Caco-2 (cell line): ENCODE data around the gene HYDIN. TPM values are rescaled to one million over a fixed set of nuclear protein-coding genes. Genes with fewer than 3 reads are reported as not detected.

Experiments
- BruUV-seq: library from RNA; stranded (reverse); fragments of 400-500 nt; replicated peaks from 2 replicates; lab custom pipeline; 2021; lab: Mats Ljungman, UMichigan
- CTCF ChIA-PET: fragments of 300-600 bp; sonication (Branson Sonifier 250); formaldehyde crosslinking; loops from one replicate; lab custom pipeline; 2022; ENCODE audit warnings: antibody characterized with exemption; lab: Charles Lee
- POLR2A ChIA-PET: fragments of 300-600 bp; sonication (Branson Sonifier 250); formaldehyde crosslinking; loops from one replicate; lab custom pipeline; 2022; ENCODE audit warnings: antibody characterized with exemption; lab: Charles Lee
- DNase-seq, 2 experiments: peaks; one replicate each; pipeline versions ENCODE4 v3.0.0 to v3.0.0-alpha.2; 2020 to 2022
- H3K27me3 ChIP-seq: replicated peaks from 2 replicates; pipeline ENCODE4 v1.6.0; 2011; ENCODE audit warnings: low read length; ENCODE audit not compliant: control insufficient read depth, insufficient read depth
- H3K36me3 ChIP-seq: 2 replicates; pipeline ENCODE4 v1.5.1; 2011; ENCODE audit warnings: low read length; ENCODE audit not compliant: control insufficient read depth, insufficient read depth
- H3K4me1 ChIP-seq: fragments of 250-450 bp; sonication (Bioruptor Pico); 2 replicates; pipeline ENCODE4 v1.5.1; 2020; ENCODE audit warnings: mild to moderate bottlenecking
- H3K4me3 ChIP-seq: 2 replicates; pipeline ENCODE4 v1.5.1; 2011; ENCODE audit warnings: low read depth, mild to moderate bottlenecking, control low read depth, low read length
- H3K9me3 ChIP-seq: fragments of 250-450 bp; sonication (Bioruptor Pico); 2 replicates; pipeline ENCODE4 v1.5.1; 2020; ENCODE audit warnings: mild to moderate bottlenecking, moderate library complexity
- H3K27ac Mint-ChIP-seq: one replicate; pipeline ENCODE4 v1.8.0; 2022; ENCODE audit warnings: mixed read lengths; ENCODE audit not compliant: unreplicated experiment
- H3K27me3 Mint-ChIP-seq: one replicate; pipeline ENCODE4 v1.8.0; 2022; ENCODE audit warnings: mixed read lengths; ENCODE audit not compliant: insufficient read depth, unreplicated experiment
- H3K36me3 Mint-ChIP-seq: one replicate; pipeline ENCODE4 v1.8.0; 2022; ENCODE audit warnings: mild to moderate bottlenecking, mixed read lengths; ENCODE audit not compliant: insufficient read depth, unreplicated experiment
- H3K4me1 Mint-ChIP-seq: one replicate; pipeline ENCODE4 v1.8.0; 2022; ENCODE audit warnings: low read depth, mixed read lengths; ENCODE audit not compliant: unreplicated experiment
- H3K4me3 Mint-ChIP-seq: one replicate; pipeline ENCODE4 v1.8.0; 2022; ENCODE audit warnings: mild to moderate bottlenecking, moderate library complexity, mixed read lengths; ENCODE audit not compliant: unreplicated experiment
- H3K9me3 Mint-ChIP-seq: one replicate; pipeline ENCODE4 v1.8.0; 2022; ENCODE audit warnings: mixed read lengths; ENCODE audit not compliant: unreplicated experiment
- CTCF ChIP-seq, 2 experiments: fragments of 200-600 bp in 1 of 2; IDR thresholded peaks; 1 replicate in 1 of 2; 2 replicates in 1 of 2; pipeline versions ENCODE4 v1.5.1 to v1.8.0; 2011 to 2022; ENCODE audit warnings: antibody characterized with exemption in 1 of 2, control low read depth in 1 of 2, inconsistent platforms in 1 of 2, low read depth in 1 of 2, low read length in 1 of 2, mild to moderate bottlenecking in 1 of 2, moderate library complexity in 1 of 2; ENCODE audit not compliant: insufficient read depth in 1 of 2, severe bottlenecking in 1 of 2, unreplicated experiment in 1 of 2
- intact Hi-C: fragments of 100-400 bp; cut with micrococcal nuclease; formaldehyde crosslinking; loops from one replicate; pipeline ENCODE4 v1.10.0; 2022; ENCODE audit not compliant: unreplicated experiment
- total RNA-seq: library from RNA; stranded (reverse); gene quantifications from 2 replicates; pipeline ENCODE4 v1.2.3, GENCODE V29; 2022

The HYDIN gene
- total RNA-seq, 1 experiment from 2014 or later = 0.68 TPM

DNA sequence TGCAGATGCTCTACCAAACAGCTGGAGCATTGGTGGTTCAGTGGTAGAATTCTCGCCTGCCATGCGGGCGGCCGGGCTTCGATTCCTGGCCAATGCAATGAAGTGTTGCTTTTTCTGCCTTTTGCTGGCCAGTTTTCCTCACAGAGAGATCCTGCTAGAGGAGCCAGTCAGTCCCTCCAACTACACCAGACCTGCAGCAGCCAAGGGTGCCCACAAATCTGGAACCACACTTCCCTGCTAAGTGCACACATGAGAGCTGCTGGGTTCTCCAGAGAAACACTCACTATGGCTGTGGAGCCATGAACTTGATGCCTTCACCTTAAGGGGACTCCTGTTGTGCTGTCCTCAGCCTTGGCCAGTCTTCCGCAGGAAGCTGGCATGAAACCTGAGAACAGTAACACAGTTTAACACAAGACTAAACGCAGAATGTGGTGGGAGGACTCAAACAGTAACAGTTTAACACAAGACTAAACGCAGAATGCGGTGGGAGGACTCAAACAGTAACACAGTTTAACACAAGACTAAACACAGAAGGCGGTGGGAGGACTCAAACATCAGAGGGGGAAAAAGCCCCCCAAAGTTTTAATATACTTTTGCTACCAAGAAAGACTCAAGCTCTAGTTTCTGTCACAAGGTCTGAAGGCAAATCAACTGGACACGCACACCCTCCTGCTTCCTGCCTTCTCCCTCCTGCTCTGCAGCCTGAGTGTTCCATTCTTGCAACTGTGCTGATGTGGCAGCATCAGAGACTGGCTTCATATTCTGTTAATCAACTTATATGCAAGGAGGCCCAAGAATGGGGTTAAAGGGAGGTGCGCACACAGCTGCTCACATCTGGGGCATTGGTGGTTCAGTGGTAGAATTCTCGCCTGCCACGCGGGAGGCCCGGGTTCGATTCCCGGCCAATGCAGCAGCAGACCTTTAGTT is 441.6 kb downstream of the HYDIN start:
- intact Hi-C loops = no loop called here
- no TSS peak for BruUV-seq
- TF ChIP-seq CTCF (IDR thresholded peaks at IDR 0.05; ENCODE audit: insufficient read depth in 1 of 2, low read depth in 1 of 2, low read length in 1 of 2, severe bottlenecking in 1 of 2, unreplicated experiment in 1 of 2) = no peak
- Mint-ChIP-seq H3K4me3 (no peak overlapping the region), H3K4me1 (no peaks in the 10 kb centered on the region), H3K27ac (no peak overlapping the region), H3K9me3 (no peaks in the 10 kb centered on the region), H3K36me3 (peaks cover 28% of the 10 kb centered on the region), H3K27me3 (no peaks in the 10 kb centered on the region)
- CTCF ChIA-PET = no interaction called here
- Histone ChIP-seq H3K36me3 (0 out of 2 replicates have a peak, but pooled peaks cover 2% of the 10 kb centered on the region), H3K4me1 (no peaks in the 10 kb centered on the region), H3K27me3 (no peaks in the 10 kb centered on the region), H3K4me3 (no peak overlapping the region), H3K9me3 (no peaks in the 10 kb centered on the region)
- POLR2A ChIA-PET = no interaction called here
- DNase-seq = peak in 1 of 2 experiments; percentile 23

DNA sequence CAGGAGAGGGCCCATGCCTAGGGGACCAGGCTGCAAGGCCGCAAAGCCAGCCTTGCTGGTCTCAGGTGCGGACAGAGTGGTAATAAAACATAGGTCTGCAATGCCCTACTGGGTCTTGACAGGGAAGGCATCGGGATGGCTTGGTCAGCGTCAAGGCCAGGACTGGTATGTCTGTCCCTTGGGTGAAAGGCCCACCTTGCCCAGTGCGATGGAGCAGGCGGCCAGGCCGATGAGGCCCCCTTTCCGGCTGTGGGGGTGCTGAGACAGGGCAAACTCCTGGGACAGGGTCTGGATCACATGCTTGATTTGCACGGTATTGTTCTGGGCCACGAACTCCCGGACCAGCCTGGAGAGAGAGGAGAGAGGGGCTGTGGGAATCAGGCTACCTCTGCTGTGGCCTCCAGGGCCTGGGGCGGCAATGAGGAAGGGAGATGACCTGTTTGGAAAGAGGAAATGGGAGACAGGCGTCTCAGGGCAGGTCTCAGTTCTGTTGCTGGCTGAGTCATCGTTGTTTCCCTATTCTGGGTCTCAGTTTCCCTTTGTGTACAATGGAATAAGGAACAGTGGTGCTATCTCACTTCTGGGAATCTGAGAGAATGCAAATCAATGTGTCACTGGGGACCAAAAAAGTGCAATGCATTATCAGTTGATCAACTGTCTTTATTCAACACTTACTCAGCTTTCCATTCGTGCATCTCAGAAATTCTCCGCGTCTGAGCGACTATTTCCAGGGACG is 444.3 kb downstream of the HYDIN start:
- Histone ChIP-seq H3K27me3 (no peaks in the 10 kb centered on the region), H3K36me3 (peaks cover 14% of the 10 kb centered on the region; the same call in 1 of the 2 replicates), H3K4me1 (no peaks in the 10 kb centered on the region), H3K9me3 (peaks cover 2% of the 10 kb centered on the region; the same call in 1 of the 2 replicates), H3K4me3 (no peak overlapping the region)
- intact Hi-C loops = no loop called here
- CTCF ChIA-PET = no interaction called here
- Mint-ChIP-seq H3K9me3 (no peaks in the 10 kb centered on the region), H3K4me1 (no peaks in the 10 kb centered on the region), H3K27ac (no peak overlapping the region), H3K4me3 (no peak overlapping the region), H3K27me3 (no peaks in the 10 kb centered on the region), H3K36me3 (peaks cover 55% of the 10 kb centered on the region)
- no peak for TF ChIP-seq CTCF (IDR thresholded peaks at IDR 0.05; ENCODE audit: insufficient read depth in 1 of 2, low read depth in 1 of 2, low read length in 1 of 2, severe bottlenecking in 1 of 2, unreplicated experiment in 1 of 2)
- POLR2A ChIA-PET = no interaction called here
- no peak for DNase-seq
- no TSS peak for BruUV-seq
